HG03095 (cell line): ENCODE results near the gene BCL2.
"Not testable (repeated sequence)": the region's sequence is repeated elsewhere in the genome, so short reads cannot be mapped to it uniquely, and the experiment has no call there.

Experiments used
- ATAC-seq: cut with Tn5 transposase; IDR thresholded peaks from one replicate; pipeline ENCODE4 v1.9.1; 2021; ENCODE audit warnings: moderate library complexity; ENCODE audit not compliant: unreplicated experiment

The BCL2 gene

GRCh38 chr18:63237881-63238692 is 81.5 kb downstream of the BCL2 start:
- no peak for ATAC-seq

GRCh38 chr18:63236921-63237846 is 82.4 kb downstream of the BCL2 start:
- ATAC-seq = no peak

- ATAC-seq = no peak
These were observed 83.2 kb downstream of the BCL2 start for GRCh38 chr18:63236406-63236805.

GRCh38 chr18:63235920-63236319 is 83.6 kb downstream of the BCL2 start:
- not testable (repeated sequence) for ATAC-seq

GRCh38 chr18:63234841-63235240 is 84.7 kb downstream of the BCL2 start:
- ATAC-seq = no peak

- no peak for ATAC-seq
These were observed 85.1 kb downstream of the BCL2 start for GRCh38 chr18:63234432-63234831.

- no peak for ATAC-seq
These were observed 86.2 kb downstream of the BCL2 start for GRCh38 chr18:63233334-63233733.

- no peak for ATAC-seq
These were observed 86.7 kb downstream of the BCL2 start for GRCh38 chr18:63232826-63233225.

- ATAC-seq = no peak
These were observed 89.6 kb downstream of the BCL2 start for GRCh38 chr18:63229971-63230370.

- no peak for ATAC-seq
These were observed 94.1 kb downstream of the BCL2 start for GRCh38 chr18:63225434-63225833.

- no peak for ATAC-seq
These were observed 94.9 kb downstream of the BCL2 start for GRCh38 chr18:63224630-63225029.

- ATAC-seq = no peak
These were observed 95.7 kb downstream of the BCL2 start for GRCh38 chr18:63223837-63224236.

GRCh38 chr18:63220903-63221302 is 98.7 kb downstream of the BCL2 start:
- no peak for ATAC-seq

- no peak for ATAC-seq
These were observed 101.1 kb downstream of the BCL2 start for GRCh38 chr18:63218472-63218871.

GRCh38 chr18:63216516-63217311 is 102.9 kb downstream of the BCL2 start:
- ATAC-seq = no peak

GRCh38 chr18:63213936-63214671 is 105.5 kb downstream of the BCL2 start:
- no peak for ATAC-seq

GRCh38 chr18:63213331-63213900 is 106.2 kb downstream of the BCL2 start:
- no peak for ATAC-seq

GRCh38 chr18:63210521-63210920 is 109.0 kb downstream of the BCL2 start:
- ATAC-seq = no peak

- ATAC-seq = no peak
These were observed 110.9 kb downstream of the BCL2 start for GRCh38 chr18:63208676-63209075.

GRCh38 chr18:63207835-63208234 is 111.7 kb downstream of the BCL2 start:
- ATAC-seq = no peak
